HL-60 (cell line): Measurements from ENCODE around the gene COLEC11.

ENCODE experiments used
- CTCF ChIP-seq: IDR thresholded peaks from one replicate; pipeline ENCODE4 v1.5.1; 2011; ENCODE audit warnings: low read length, control low read depth, inconsistent platforms; ENCODE audit not compliant: insufficient read depth
- POLR2AphosphoS5 ChIP-seq: IDR thresholded peaks from 2 replicates; pipeline ENCODE4 v1.6.1; 2012; ENCODE audit warnings: low read depth

- TF ChIP-seq POLR2AphosphoS5 (no peak), CTCF (no peak)
Measured at GRCh38 chr2:3545788-3546478, 49.0 kb upstream of the COLEC11 start.
